NK-92 treated with Interleukin-12 subunit alpha and Interleukin-12 subunit beta, amount 100 ng/mL, for 24 hours (cell line): Measurements from ENCODE around the gene IQGAP2.
A peak's percentile ranks its signal among the peaks of the same experiment; 100 is the strongest.
"Not testable (repeated sequence)": the region's sequence is repeated elsewhere in the genome, so short reads cannot be mapped to it uniquely, and the experiment has no call there.

Source experiments
- DNase-seq: peaks from one replicate; lab custom pipeline; 2025; lab: John Stamatoyannopoulos, UW

Gene IQGAP2

GRCh38 chr5:76402886-76403765, at the start of gene IQGAP2:
IQGAP2 (plus strand) TSS chr5:76403285; CDS start chr5:76403546, 261 bp downstream.
- DNase-seq = peak; percentile 87

GRCh38 chr5:76356887-76357286, 46.2 kb upstream of the IQGAP2 start:
- DNase-seq = no peak

GRCh38 chr5:76363352-76364225, 39.5 kb upstream of the IQGAP2 start:
- no peak for DNase-seq

GRCh38 chr5:76364226-76364589, 38.9 kb upstream of the IQGAP2 start:
- no peak for DNase-seq

GRCh38 chr5:76365561-76365960, 37.5 kb upstream of the IQGAP2 start:
- DNase-seq = no peak

GRCh38 chr5:76366596-76366995, 36.5 kb upstream of the IQGAP2 start:
- no peak for DNase-seq

GRCh38 chr5:76367623-76368371, 35.3 kb upstream of the IQGAP2 start:
- DNase-seq = peak; percentile 7

- no peak for DNase-seq
Measured at GRCh38 chr5:76368941-76369340, 34.1 kb upstream of the IQGAP2 start.

- DNase-seq = not testable (repeated sequence)
Measured at GRCh38 chr5:76369668-76370067, 33.4 kb upstream of the IQGAP2 start.

- DNase-seq = no peak
Measured at GRCh38 chr5:76371960-76372322, 31.1 kb upstream of the IQGAP2 start.

- no peak for DNase-seq
Measured at GRCh38 chr5:76372323-76373054, 30.6 kb upstream of the IQGAP2 start.

GRCh38 chr5:76376148-76376865, 26.8 kb upstream of the IQGAP2 start:
- DNase-seq = no peak

GRCh38 chr5:76376866-76377230, 26.2 kb upstream of the IQGAP2 start:
- DNase-seq = no peak

- no peak for DNase-seq
Measured at GRCh38 chr5:76378355-76378754, 24.7 kb upstream of the IQGAP2 start.

GRCh38 chr5:76379316-76379715, 23.8 kb upstream of the IQGAP2 start:
- DNase-seq = no peak

GRCh38 chr5:76379855-76380254, 23.2 kb upstream of the IQGAP2 start:
- DNase-seq = no peak

- no peak for DNase-seq
Measured at GRCh38 chr5:76380346-76381066, 22.6 kb upstream of the IQGAP2 start.

- no peak for DNase-seq
Measured at GRCh38 chr5:76383126-76383832, 19.8 kb upstream of the IQGAP2 start.

- DNase-seq = no peak
Measured at GRCh38 chr5:76384189-76384588, 18.9 kb upstream of the IQGAP2 start.

GRCh38 chr5:76384705-76385104, 18.4 kb upstream of the IQGAP2 start:
- DNase-seq = no peak
